Activated CD8-positive, alpha-beta memory T cell treated with anti-CD3 and anti-CD28 coated beads, Interleukin-2, amount 50 U/mL, for 1 hour (primary cell): ENCODE results near the gene ISL2.
"Not testable (repeated sequence)": the region's sequence is repeated elsewhere in the genome, so short reads cannot be mapped to it uniquely, and the experiment has no call there.

Source experiments
- DNase-seq: peaks from one replicate; pipeline ENCODE4 v3.0.0-alpha.2; 2020; ENCODE audit errors: extremely low read depth

ISL2 gene

DNA sequence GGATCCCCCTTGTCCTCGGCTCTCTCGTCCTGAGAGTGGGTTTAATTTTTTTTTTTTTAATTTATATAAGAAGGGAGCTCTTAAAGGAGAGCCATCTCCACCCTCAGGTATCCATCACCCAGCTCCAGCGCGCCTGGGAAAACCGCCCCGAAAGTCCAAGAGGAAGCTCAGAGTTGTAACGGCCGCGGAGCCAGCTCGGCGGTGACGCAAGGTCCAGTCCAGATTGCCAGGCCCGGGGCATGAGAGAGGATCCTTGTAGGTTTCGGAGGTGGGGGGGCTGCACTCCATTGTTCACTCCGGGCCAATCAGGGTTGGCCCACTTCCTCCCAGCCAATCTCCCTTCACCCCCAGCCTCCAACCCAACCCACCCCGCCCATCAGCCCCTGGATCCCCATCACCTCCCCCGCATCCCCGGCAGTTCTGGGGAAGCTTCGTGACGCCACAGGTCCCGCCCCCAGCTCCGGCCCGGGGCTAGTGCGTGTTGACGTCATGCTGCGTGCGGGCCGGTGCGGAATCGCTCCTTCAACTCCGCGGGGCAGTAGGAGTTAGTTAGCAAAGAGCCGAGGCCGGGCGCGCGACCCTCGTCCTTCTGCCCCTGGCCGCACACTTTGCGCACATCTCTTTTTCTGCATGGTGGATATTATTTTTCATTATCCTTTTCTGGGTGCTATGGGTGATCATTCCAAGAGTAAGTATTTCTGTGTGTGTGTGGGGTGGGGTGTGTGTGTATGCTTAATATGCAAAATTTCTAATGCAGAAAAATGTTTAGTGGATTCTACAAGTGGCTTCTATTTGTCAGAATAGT is at the start of gene ISL2:
Gene ISL2, plus strand, starts transcription at position 520 of the 805 bp plus-strand sequence. Its CDS starts 111 bp downstream, at position 631.
- DNase-seq = no peak

DNA sequence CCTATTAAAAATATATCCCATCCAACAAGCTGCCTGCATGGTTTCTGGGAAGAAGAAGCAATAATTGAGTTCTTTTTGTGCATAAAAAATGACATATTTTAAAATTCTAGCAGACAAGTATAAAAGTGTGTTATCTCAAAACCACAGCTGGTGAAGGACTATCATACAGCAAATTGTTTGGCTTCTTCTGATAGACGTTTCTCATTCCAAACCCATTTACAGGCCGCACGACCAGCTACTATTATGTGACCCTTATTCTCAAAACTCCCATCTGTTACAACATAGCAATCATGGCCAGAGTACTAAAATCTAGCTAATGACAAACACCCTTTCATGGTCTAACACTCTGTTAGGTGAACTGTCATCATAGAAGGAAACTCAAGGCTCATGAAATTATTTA is 47.0 kb upstream of the ISL2 start:
- DNase-seq = no peak

DNA sequence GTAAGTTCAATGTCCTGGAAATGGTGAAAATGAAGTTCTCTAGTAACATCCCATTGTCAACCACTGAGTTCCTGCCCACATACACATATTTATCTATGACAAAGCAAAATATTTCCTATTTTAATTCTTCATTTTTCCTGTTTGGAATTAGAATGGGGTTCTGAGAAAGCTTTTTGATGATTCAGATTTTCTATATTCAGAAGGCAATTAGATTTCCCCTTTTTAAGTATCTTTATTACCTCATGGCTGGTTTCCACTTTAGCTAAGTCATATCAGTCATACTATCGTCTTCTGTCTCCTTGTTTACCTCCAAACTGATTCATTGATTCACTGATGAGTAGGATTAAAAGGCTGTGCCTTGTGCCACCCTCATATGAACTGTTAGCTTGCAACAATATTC is 43.2 kb upstream of the ISL2 start:
- DNase-seq = no peak

DNA sequence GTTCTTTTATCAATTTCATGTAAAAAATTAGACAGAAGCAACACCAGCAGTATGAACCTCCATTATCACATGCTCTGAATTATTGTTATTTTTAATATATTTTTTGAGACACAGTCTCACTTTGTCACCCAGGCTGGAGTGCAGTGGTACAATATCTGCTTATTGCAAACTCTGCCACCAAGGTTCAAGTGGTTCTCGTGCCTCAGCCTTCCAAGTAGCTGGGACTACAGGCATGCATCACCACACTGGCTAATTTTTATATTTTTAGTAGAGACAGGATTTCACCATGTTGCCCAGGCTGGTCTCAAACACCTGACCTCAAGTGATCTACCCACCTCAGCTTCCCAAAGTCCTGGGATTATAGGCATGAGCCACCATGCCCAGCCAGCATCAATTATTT is 42.1 kb upstream of the ISL2 start:
- DNase-seq = not testable (repeated sequence)

DNA sequence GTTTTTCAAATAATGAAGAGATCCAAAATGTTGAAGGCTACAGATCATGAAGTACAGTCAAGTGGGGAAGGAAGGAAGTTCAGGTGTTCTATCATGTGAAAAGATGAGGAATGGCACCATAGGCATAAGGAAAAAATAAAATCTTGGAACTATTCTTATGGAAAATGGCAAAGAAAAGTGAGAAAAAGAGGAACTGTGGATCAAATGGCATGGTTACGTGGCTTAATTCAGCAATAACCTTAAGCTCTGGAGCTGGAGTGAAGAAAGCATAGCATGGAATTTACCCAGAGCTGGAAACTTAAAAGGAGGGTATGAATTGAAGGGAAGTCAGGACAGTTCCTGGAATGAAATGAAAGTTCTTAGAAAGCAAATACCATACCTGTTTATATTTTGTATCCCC is 39.7 kb upstream of the ISL2 start:
- no peak for DNase-seq

DNA sequence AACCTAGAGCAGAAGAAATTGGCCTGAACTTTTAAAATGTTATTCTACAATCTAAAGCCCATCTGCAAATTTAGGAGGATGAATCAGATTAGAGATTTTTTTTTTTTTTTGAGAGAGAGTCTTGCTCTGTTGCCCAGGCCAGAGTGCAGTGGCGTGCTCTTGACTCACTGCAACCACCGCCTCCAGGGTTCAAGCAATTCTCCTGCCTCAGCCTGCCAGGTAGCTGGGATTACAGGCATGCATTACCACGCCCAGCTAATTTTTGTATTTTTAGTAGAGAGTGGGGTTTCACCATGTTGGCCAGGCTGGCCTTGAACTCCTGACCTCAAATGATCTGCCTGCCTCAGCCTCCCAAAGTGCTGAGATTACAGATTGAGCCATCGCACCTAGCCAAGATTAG is 38.6 kb upstream of the ISL2 start:
- not testable (repeated sequence) for DNase-seq

DNA sequence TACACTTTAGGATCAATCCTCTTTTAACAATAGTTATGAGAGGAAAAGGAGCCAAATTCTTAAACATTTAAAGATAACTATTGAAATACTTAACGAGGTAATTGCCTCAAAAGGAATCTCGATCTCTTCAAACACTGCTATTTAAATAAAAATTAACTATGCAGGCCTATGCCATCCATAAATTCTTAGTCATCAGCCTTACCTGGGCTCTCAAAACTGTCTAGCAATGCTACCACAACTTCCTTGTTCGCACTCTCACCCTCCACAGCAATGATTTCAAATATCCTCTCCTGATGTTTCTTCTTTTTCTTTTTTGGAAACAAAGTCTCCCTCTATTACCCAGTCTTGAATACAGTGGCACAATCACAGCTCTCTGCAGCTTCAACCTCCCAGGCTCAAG is 37.6 kb upstream of the ISL2 start:
- no peak for DNase-seq

DNA sequence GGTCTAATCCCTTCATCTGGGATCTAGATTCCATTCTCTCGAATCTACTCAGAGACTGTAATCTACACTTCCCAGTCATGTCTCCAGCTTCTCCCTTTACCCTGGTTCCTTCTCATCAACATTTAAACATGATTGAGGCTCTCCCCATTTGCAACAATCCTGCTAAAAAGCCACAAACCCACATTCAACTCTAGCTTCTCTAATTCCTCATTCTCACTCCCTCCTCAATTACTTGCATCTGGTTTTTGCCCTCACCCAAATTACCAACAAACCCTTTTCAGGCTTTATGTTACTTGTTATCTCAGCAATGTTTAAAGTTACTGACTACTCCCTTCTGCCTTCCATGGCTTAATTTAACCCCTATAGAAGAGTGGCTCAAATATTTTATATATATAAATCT is 36.8 kb upstream of the ISL2 start:
- no peak for DNase-seq

DNA sequence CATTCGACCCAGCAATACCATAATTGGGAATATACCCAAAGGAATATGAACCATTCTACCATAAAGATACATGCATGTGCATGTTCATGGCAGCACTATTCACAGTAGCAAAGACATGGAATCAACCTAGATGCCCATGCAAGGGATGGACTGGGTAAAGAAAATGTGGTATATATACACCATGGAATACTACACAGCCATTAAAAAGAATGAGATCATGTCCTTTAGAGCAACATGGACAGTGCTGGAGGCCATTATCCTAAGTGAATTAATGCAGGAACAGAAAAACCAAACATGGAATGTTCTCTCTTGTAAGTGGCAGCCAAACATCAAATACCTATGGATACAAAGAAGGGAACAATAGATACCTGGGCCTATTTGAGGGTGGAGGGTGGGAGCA is 32.7 kb upstream of the ISL2 start:
- no peak for DNase-seq

DNA sequence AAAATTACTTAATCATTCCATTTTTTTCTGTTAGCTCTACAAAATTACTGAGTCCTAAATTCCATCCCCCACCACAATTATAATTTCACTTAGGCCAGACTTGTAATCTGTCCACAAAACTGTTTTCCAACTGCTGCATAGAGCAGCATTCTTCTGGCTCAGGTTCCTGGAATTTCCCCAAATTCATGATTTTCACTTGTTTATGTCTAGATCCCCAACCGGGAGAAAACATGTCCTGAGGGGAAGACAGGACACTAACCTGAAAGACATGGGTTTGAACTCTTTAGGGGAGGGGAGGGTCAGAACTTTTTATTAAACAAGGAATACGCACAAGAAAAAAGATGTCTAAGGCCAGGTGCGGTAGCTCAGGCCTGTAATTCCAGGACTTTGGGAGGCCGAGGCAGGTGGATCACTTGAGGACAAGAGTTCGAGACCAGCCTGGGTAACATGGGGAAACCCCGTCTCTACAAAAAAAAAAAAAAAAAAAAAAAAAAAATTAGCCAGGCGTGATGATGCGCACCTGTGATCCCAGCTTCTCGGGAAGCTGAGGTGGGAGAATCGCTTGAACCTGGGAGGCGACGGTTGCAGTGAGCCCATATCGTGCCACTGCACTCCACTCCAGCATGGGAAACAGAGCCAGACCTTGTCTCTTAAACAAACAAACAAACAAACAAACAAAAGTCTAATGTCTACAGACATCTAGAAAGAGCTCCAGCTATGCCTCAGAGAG is 26.8 kb upstream of the ISL2 start:
- no peak for DNase-seq

DNA sequence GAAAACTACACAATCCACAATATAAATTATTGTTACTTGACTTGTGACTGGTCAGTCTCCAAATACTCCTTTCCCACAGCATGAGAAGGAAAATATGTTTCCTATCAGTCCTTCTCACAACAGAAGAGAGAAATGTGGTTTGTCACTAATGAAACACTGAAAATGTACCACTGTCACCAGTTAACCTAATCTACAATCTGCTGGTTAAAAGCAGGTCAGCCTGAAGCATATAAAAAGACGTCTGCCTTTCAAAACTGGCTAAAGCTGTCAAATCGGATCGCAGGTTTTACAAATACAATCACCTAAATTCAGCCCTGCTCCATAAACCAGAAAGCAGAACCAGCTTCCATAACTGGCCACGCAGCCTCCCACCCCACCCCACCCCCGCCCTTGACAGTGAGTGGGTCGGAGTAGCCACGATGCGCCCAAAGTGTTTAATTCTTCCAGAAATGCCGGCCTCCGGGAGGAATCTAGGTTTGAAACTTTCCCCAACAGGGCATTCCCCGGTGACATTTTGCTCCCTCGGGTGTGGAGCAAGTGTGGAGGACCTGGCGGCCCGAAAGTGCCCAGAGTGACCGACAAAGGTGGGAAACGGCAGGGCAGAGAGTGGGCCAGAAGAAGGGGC is 26.0 kb upstream of the ISL2 start:
- no peak for DNase-seq

DNA sequence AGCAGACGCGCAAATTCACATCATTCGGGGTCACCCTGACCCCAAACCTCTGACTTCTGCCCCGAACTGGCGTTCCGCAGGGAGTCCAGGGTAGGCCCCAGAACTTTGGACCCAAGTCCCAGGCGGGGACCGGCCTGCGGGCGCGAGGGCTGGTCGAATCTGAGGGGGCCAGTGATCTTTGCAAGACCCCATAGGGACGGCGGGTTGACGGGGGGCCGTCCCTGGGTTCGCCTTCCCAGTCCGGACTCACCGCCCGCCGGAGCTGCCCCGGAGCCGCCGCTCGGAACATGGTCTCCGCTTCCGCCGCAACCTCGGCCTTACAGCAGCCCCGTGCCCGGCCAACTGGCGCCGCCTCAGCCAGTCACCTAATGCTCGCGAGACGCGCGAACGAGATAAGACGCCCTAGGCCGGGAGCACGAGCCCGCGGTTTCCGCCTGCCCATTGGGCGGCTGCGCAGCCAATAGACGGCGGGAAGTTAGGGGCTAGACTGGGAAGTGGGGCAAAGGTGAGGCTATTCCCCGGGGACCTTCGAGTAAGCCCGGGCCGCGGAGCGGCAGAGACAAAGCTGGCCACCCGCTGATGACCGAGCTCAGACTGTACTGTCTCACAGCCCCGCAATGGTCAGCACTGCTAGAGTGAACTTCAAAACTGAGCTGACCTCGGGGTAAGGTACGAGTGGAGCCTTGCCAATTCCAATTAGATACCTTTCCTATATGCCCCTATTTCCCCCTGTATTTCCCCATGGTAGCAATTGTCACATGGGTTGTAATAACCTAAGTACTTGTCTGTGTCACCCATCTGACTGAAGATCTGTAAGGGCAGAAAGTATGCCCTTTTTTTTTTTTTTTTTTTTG is 25.2 kb upstream of the ISL2 start, which contains the start of gene ETFA:
Gene ETFA, minus strand, starts transcription at position 370 of the 854 bp plus-strand sequence. Its CDS starts 81 bp downstream, at position 289.
- DNase-seq = peak; percentile 58

DNA sequence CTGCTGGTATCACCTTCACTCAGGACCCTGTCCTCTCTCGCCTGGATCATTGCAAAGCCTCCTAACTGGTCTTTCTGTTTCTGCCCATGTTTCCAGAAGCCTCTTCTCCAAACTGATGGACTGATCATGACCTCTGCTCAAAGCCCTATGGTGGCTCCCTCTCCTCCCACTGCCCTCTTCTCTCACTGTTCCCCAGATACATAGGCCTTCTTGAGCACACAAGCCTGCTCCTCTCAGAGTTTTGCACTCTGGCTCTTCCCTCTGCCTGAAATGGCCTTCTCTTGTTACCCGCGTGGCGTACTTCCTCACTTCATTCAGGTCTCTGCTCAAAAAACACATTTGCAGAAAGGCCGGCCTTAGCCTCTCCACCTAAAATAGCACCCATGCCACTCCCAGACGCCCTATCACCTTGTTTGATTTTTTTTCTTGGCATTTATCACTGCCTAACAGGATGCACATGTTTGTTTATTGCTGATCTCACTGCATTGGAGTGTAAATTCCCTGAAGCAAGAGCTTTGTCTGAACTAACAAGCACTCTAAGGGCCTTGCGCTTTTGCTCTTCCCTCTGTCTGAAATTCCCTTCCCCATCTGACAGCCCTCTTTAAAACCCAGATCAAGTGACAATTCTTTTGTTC is 23.9 kb upstream of the ISL2 start:
- DNase-seq = no peak

DNA sequence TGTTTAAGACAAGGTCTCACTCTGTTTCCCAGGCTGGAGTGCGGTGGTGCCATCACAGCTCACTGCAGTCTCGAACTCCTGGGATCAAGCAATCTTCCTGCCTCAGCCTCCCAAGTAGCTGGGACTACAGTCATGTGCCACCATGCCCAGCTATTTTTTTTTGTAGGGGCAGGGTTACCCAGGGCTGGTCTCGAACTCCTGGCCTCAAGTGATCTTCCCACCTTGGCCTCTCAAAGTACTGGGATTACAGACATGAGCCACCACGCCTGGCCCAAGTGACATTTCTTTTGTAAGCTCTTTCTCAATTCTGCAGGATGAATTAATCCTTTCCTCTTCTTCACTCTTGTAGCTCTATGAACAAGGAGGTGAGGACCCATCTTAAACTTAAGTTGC is 23.4 kb upstream of the ISL2 start:
- not testable (repeated sequence) for DNase-seq

DNA sequence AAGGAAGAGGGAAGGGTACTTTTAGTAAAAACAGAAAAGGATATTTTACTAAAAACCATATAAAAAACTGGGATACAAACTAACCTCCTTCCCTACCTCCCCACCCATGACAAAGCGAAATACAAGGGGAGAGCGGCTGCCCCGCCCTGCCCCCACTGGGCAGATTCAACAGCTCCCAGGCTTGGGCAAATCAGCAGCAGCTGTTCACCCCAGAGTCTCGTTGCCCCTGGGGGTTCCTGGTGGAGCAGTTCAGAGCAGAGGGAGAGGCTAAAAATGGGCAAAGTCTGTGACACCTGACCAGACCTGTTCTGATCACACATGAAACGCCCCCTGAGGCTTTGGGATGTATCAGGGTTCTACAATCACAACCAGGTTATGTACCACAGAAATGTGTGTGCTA is 22.8 kb upstream of the ISL2 start:
- no peak for DNase-seq

DNA sequence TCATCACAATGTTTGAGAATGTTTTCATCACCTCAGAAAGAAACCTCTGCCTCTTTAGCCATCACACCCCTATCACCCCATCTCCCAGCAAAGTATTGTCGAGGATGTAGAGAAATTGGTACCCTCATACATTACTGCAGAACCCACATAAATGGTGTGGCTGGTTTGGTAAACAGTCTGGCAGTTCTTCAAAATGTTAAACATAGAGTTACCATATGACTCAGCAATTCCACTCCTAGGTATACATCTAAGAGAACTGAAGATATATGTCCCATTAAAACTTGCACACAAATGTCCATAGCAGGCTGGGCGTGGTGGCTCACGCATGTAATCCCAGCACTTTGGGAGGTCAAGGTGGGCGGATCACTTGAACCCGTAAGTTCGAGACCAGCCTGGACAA is 16.6 kb upstream of the ISL2 start:
- no peak for DNase-seq

DNA sequence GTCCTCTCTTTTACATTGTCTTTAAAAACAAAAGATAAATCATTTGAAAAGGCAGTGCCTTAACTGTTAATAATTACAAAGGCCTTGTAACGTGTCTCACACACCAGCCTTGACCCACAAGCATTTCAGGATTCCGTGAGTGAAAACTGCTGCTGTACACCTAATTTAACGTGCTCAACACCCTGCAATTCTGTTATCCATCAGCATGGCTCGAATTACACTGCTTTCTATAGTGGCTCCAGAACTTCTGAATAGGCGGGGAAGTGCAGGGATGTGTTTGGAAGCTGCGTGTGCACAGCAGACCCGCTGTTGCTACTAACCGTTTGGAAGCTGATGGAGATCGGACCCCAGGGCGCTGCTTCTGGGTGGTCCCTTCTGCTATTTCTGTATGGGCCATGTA is 15.4 kb upstream of the ISL2 start:
- no peak for DNase-seq

DNA sequence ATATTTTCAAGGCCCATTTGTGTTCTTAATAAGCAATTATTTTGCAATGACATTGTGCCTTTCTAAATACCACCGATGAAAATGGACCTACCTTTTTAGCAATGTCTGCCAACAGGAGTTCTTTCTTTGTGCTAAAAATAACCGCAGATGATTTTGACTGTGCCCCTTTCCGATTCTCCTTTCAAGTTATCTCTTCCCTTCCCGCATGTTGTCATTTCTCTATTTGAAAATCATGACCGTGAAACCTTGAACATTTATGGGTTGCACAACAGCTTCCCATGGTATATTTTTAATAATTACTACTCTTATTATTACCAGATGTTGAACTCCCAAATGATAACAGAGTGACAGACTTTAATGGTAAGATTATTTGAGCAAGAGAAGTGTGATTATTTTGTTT is 15.0 kb upstream of the ISL2 start:
- no peak for DNase-seq

DNA sequence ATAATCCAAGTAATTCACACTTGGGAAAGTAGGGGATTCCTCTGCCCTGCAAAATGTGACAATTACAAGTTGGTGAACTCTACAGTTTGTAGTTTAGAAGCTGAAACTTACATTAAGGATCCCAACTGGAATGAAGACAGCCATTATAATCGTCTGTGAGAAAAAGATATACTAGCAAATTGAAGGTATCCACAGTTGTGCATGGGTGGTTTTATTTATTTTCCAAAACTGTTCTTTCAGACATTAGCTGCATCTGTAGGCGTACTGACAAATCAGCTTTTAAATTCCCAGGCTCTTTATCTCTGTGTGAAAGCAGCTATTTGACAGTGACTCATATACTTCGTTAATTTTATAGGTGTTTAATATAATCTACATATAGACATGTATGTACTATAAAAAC is 12.5 kb upstream of the ISL2 start:
- DNase-seq = no peak

DNA sequence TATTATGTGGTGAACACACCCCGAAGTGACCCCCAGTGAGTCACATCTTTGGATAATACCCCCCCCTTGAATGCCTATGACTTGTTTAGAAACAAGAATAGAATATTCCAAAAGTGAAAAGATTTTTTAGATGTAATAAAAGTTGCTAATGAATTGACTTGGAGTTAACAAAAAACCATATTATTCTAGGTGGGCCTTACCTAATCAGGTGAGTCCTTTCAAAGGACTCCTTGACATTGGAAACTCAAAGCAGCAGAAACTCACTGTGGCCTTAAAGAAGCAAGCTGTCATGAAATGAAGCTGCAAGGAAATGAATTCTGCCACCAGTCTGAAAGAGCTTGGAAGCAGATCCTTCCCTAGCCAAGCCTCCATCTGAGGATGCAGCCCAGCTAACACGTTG is 10.9 kb upstream of the ISL2 start:
- DNase-seq = no peak
